Ovary (tissue), 3 donors: Measurements from ENCODE around the gene ZNG1B.
"Not testable (repeated sequence)": the region's sequence is repeated elsewhere in the genome, so short reads cannot be mapped to it uniquely, and the experiment has no call there.

Experiments used
- POLR2A ChIP-seq: fragments of 450-650 bp; IDR thresholded peaks from one replicate; pipeline ENCODE4 v1.6.1; 2017; ENCODE audit warnings: antibody characterized with exemption, mild to moderate bottlenecking, moderate library complexity
- TF ChIP-seq, protein P1 (sequence below), 3 donors: fragments of 450-650 bp in 2 of 3; fragments of 200-600 bp in 1 of 3; IDR thresholded peaks; one replicate each; pipeline versions ENCODE4 v1.5.1 to v1.8.0; 2016 to 2022; ENCODE audit warnings: antibody characterized with exemption in 3 of 3, mild to moderate bottlenecking in 1 of 3
- donor health status: DM: no; HTN: no; CAD: no.

DNA sequence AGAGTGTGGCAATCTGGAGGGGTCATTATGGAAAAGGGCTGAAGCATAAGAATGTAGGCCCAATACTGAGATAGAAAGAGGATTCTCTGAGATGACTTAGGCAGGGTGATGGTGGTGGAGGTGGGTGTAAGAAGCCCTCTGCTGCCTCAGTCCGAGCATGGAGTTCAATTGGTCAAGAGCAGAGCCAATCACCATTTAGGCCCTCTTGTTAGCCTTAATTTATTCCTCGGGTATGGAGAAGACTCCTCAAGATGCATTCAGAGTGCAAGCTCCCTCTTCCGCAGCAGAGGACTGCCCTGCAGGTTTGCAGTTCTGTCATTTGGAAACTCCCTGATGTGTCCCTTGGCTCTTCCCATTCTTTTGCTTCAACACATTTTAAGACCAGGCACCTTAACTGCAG is 78.5 kb downstream of the ZNG1B start:
- TF ChIP-seq, protein P1, sequence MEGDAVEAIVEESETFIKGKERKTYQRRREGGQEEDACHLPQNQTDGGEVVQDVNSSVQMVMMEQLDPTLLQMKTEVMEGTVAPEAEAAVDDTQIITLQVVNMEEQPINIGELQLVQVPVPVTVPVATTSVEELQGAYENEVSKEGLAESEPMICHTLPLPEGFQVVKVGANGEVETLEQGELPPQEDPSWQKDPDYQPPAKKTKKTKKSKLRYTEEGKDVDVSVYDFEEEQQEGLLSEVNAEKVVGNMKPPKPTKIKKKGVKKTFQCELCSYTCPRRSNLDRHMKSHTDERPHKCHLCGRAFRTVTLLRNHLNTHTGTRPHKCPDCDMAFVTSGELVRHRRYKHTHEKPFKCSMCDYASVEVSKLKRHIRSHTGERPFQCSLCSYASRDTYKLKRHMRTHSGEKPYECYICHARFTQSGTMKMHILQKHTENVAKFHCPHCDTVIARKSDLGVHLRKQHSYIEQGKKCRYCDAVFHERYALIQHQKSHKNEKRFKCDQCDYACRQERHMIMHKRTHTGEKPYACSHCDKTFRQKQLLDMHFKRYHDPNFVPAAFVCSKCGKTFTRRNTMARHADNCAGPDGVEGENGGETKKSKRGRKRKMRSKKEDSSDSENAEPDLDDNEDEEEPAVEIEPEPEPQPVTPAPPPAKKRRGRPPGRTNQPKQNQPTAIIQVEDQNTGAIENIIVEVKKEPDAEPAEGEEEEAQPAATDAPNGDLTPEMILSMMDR (IDR thresholded peaks at IDR 0.05) = not testable (repeated sequence)
- TF ChIP-seq POLR2A = not testable (repeated sequence)
